HCT116 (cell line): ENCODE measurements around the gene PREX1. TPM values are rescaled to one million over a fixed set of nuclear protein-coding genes. Genes with fewer than 3 reads are reported as not detected.

Experiments
- ATAC-seq: fragments of 200-7000 bp; cut with Tn5 transposase; 2 replicates; pipeline ENCODE4 v1.9.1; 2020; ENCODE audit warnings: mild to moderate bottlenecking, moderate library complexity
- BruUV-seq: library from RNA; stranded (reverse); fragments of 400-500 nt; replicated peaks from 2 replicates; lab custom pipeline; 2021; lab: Mats Ljungman, UMichigan
- CTCF ChIA-PET: fragments of 300-600 bp; sonication (Branson Sonifier 250); formaldehyde crosslinking; loops from one replicate; lab custom pipeline; 2021; ENCODE audit warnings: antibody characterized with exemption; lab: Charles Lee
- POLR2A ChIA-PET: fragments of 300-600, 350-600 bp; sonication (Branson Sonifier 250); formaldehyde crosslinking; loops from one replicate; lab custom pipeline; 2021; ENCODE audit warnings: antibody characterized with exemption; lab: Charles Lee
- RAD21 ChIA-PET, 2 experiments: fragments of 300-600 bp; sonication (Branson Sonifier 250); formaldehyde crosslinking; loops; one replicate each; lab custom pipeline; 2023; ENCODE audit warnings: low total read pairs in 2 of 2; ENCODE audit not compliant: uncharacterized antibody in 2 of 2, unreplicated experiment in 2 of 2, low non-redundant PET in 1 of 2; lab: Charles Lee
- DNase-seq: peaks from one replicate; pipeline ENCODE4 v3.0.0-alpha.2; 2010; ENCODE audit warnings: low read depth, low spot score
- H2AFZ ChIP-seq: fragments of 200-600 bp; shearing (Covaris generic), sonication (generic); 2 replicates; pipeline ENCODE4 v1.6.1; 2017; ENCODE audit warnings: low read depth, mixed run types, mixed read lengths, antibody characterized with exemption, low read length; ENCODE audit not compliant: poor library complexity, severe bottlenecking
- H3K27ac ChIP-seq: 2 replicates; pipeline ENCODE4 v1.5.1; 2012; ENCODE audit warnings: low read depth, low read length
- H3K27me3 ChIP-seq: fragments of 200-600 bp; sonication (generic); 2 replicates; pipeline ENCODE4 v1.6.1; 2016; ENCODE audit warnings: mixed run types, low read length, mixed read lengths; ENCODE audit not compliant: insufficient read depth
- H3K36me3 ChIP-seq, 2 experiments: fragments of 200-500 bp in 1 of 2; fragments of 200-600 bp in 1 of 2; sonication (Bioruptor generic) in 1 of 2; sonication (generic) in 1 of 2; 2 replicates each; pipeline versions ENCODE4 v1.5.1 to v1.6.1; 2014 to 2016; ENCODE audit warnings: low read length in 2 of 2, inconsistent platforms in 1 of 2, mixed read lengths in 1 of 2, mixed run types in 1 of 2; ENCODE audit not compliant: insufficient read depth in 2 of 2, control insufficient read depth in 1 of 2
- H3K4me1 ChIP-seq, 2 experiments: fragments of 200-600 bp in 1 of 2; sonication (generic) in 1 of 2; 2 replicates each; pipeline versions ENCODE4 v1.5.1 to v1.6.1; 2012 to 2017; ENCODE audit warnings: low read length in 2 of 2, inconsistent platforms in 1 of 2, mild to moderate bottlenecking in 1 of 2, mixed read lengths in 1 of 2, mixed run types in 1 of 2, moderate library complexity in 1 of 2; ENCODE audit not compliant: insufficient read depth in 2 of 2, control insufficient read depth in 1 of 2
- H3K4me2 ChIP-seq: fragments of 200-600 bp; sonication (generic); 2 replicates; pipeline ENCODE4 v1.6.1; 2017; ENCODE audit warnings: mixed run types, low read length, mixed read lengths
- H3K4me3 ChIP-seq, 2 experiments: fragments of 200-600 bp in 1 of 2; sonication (generic) in 1 of 2; replicated peaks in 1 of 2; 2 replicates each; pipeline ENCODE4 v1.5.1; 2011 to 2016; ENCODE audit warnings: low read length in 2 of 2, control low read depth in 1 of 2, low read depth in 1 of 2, mild to moderate bottlenecking in 1 of 2, mixed read lengths in 1 of 2, mixed run types in 1 of 2
- H3K79me2 ChIP-seq: fragments of 200-600 bp; sonication (generic); 2 replicates; pipeline ENCODE4 v1.6.1; 2017; ENCODE audit warnings: mild to moderate bottlenecking, mixed run types, low read length, moderate library complexity, mixed read lengths; ENCODE audit not compliant: insufficient read depth
- H3K9ac ChIP-seq: fragments of 200-600 bp; sonication (generic); 2 replicates; pipeline ENCODE4 v1.6.1; 2016; ENCODE audit warnings: low read length, mixed read lengths
- H3K9me2 ChIP-seq: fragments of 200-600 bp; sonication (generic), shearing (Covaris generic); 2 replicates; pipeline ENCODE4 v1.6.1; 2017; ENCODE audit warnings: mixed run types, mild to moderate bottlenecking, moderate library complexity; ENCODE audit not compliant: insufficient read depth
- H3K9me3 ChIP-seq, 2 experiments: fragments of 200-500 bp in 1 of 2; fragments of 200-600 bp in 1 of 2; sonication (Bioruptor generic) in 1 of 2; sonication (generic) in 1 of 2; 2 replicates each; pipeline ENCODE4 v1.6.1; 2014 to 2017; ENCODE audit warnings: low read length in 2 of 2, mixed read lengths in 2 of 2, inconsistent platforms in 1 of 2, low read depth in 1 of 2, mild to moderate bottlenecking in 1 of 2, mixed run types in 1 of 2, moderate library complexity in 1 of 2; ENCODE audit not compliant: control insufficient read depth in 1 of 2, insufficient read depth in 1 of 2
- H4K20me1 ChIP-seq: fragments of 200-600 bp; sonication (generic), shearing (Covaris generic); 2 replicates; pipeline ENCODE4 v1.6.1; 2017; ENCODE audit warnings: mixed run types, mild to moderate bottlenecking, moderate library complexity; ENCODE audit not compliant: insufficient read depth
- POLR2AphosphoS5 ChIP-seq: IDR thresholded peaks from 2 replicates; pipeline ENCODE4 v1.6.1; 2011; ENCODE audit warnings: mild to moderate bottlenecking, low read depth, low read length, moderate library complexity
- RAD21 ChIP-seq: IDR thresholded peaks from 2 replicates; pipeline ENCODE4 v1.6.1; 2012; ENCODE audit warnings: low read depth, mild to moderate bottlenecking
- ZNF274 ChIP-seq: fragments of 200-500 bp; sonication (Bioruptor generic); IDR thresholded peaks from 2 replicates; pipeline ENCODE4 v1.6.1; 2014; ENCODE audit warnings: mild to moderate bottlenecking, low read depth, low read length, inconsistent platforms
- intact Hi-C: fragments of 100-400 bp; cut with micrococcal nuclease; formaldehyde crosslinking; loops from 2 replicates; pipeline ENCODE4 v1.10.0; 2022
- total RNA-seq: library from RNA; stranded (reverse); gene quantifications from one replicate; pipeline ENCODE4 v1.2.1, GENCODE V29; 2021; ENCODE audit not compliant: unreplicated experiment

Gene PREX1
- total RNA-seq, 1 experiment from 2014 or later: 6.1 TPM

- ChIA-PET POLR2A (no interaction called here), RAD21 (no interaction called here), CTCF (interaction anchor here (1.9 kb wide), 1 partner anchor 28 kb away, joined by 5 read pairs; no protein-coding TSS in a partner anchor)
- Histone ChIP-seq H2AFZ (no peak overlapping the region), H3K4me1 (no peaks in the 10 kb centered on the region), H3K4me2 (no peak overlapping the region), H3K9me3 (no peaks in the 10 kb centered on the region), H4K20me1 (no peaks in the 10 kb centered on the region), H3K9ac (no peak overlapping the region), H3K27ac (no peak overlapping the region), H3K9me2 (no peaks in the 10 kb centered on the region), H3K36me3 (no peaks in the 10 kb centered on the region), H3K79me2 (no peaks in the 10 kb centered on the region), H3K4me3 (no peak overlapping the region), H3K27me3 (no peaks in the 10 kb centered on the region)
- BruUV-seq: no TSS peak
- DNase-seq (no peak), ATAC-seq (no peak)
- intact Hi-C loops: no loop called here
- TF ChIP-seq ZNF274 (no peak), RAD21 (no peak)
- TF ChIP-seq, all 23 proteins: peak for 0
These were observed 235.5 kb downstream of the PREX1 start for GRCh38 chr20:48592107-48592940.

DNA sequence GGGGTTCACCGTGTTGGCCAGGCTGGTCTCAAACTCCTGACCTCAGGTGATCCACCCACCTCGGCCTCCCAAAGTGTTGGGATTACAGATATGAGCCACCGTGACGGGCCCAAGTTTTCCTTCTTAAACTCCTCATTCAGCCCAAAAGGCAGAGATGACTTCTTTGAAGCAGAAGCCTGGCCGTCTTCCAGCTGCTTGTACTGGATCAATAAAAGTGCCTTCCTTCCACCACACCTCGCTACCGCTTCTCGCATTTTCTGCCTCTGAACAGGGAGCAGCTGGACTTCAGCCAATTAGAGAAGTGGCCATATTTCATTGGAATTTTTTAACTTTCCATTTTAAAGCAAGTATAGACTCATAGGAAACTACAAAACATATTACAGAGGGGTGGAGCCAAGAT is 241.1 kb downstream of the PREX1 start:
- Histone ChIP-seq H3K9ac (no peak overlapping the region), H3K27ac (no peak overlapping the region), H3K4me3 (no peak overlapping the region), H3K27me3 (peaks cover 6% of the 10 kb centered on the region; the same call in 1 of the 2 replicates), H2AFZ (no peak overlapping the region), H3K9me2 (no peaks in the 10 kb centered on the region), H3K4me2 (no peak overlapping the region), H3K9me3 (no peaks in the 10 kb centered on the region), H4K20me1 (no peaks in the 10 kb centered on the region), H3K36me3 (no peaks in the 10 kb centered on the region), H3K4me1 (no peaks in the 10 kb centered on the region), H3K79me2 (no peaks in the 10 kb centered on the region)
- no peak for TF ChIP-seq POLR2AphosphoS5
- BruUV-seq: no TSS peak
- RAD21 ChIA-PET: no interaction called here
- ATAC-seq (no peak), DNase-seq (no peak)
- intact Hi-C loops: no loop called here
- CTCF ChIA-PET: no interaction called here
- POLR2A ChIA-PET: no interaction called here
